Measurements from ENCODE around the gene VPS52.

The VPS52 gene, protein sequence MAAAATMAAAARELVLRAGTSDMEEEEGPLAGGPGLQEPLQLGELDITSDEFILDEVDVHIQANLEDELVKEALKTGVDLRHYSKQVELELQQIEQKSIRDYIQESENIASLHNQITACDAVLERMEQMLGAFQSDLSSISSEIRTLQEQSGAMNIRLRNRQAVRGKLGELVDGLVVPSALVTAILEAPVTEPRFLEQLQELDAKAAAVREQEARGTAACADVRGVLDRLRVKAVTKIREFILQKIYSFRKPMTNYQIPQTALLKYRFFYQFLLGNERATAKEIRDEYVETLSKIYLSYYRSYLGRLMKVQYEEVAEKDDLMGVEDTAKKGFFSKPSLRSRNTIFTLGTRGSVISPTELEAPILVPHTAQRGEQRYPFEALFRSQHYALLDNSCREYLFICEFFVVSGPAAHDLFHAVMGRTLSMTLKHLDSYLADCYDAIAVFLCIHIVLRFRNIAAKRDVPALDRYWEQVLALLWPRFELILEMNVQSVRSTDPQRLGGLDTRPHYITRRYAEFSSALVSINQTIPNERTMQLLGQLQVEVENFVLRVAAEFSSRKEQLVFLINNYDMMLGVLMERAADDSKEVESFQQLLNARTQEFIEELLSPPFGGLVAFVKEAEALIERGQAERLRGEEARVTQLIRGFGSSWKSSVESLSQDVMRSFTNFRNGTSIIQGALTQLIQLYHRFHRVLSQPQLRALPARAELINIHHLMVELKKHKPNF

GRCh38 chr6:33271468-33272274 lies at the start of gene VPS52, which contains the start of gene RPS18:
Gene VPS52 (minus strand): TSS chr6:33271876. CDS start chr6:33271675, 201 bp downstream.
Gene RPS18 (plus strand): TSS chr6:33272075. CDS start chr6:33272120, 45 bp downstream.
- peak; percentile 97 for DNase-seq (ENCODE audit: low read depth, low spot score)

GRCh38 chr6:33321227-33321626 lies 49.6 kb upstream of the VPS52 start:
- DNase-seq (ENCODE audit: low read depth, low spot score), result no peak

GRCh38 chr6:33320315-33321181 lies 48.9 kb upstream of the VPS52 start:
- DNase-seq (ENCODE audit: low read depth, low spot score), result no peak

- no peak for DNase-seq (ENCODE audit: low read depth, low spot score)
Measured at GRCh38 chr6:33319939-33320314, 48.3 kb upstream of the VPS52 start.

- no peak for DNase-seq (ENCODE audit: low read depth, low spot score)
Measured at GRCh38 chr6:33318426-33319073, 46.9 kb upstream of the VPS52 start.

- DNase-seq (ENCODE audit: low read depth, low spot score), result peak; percentile 99
Measured at GRCh38 chr6:33317669-33318425, 46.2 kb upstream of the VPS52 start, which contains the start of gene ZBTB22. Gene ZBTB22 (minus strand): TSS chr6:33317744. CDS start chr6:33316916, 828 bp downstream.

DNA sequence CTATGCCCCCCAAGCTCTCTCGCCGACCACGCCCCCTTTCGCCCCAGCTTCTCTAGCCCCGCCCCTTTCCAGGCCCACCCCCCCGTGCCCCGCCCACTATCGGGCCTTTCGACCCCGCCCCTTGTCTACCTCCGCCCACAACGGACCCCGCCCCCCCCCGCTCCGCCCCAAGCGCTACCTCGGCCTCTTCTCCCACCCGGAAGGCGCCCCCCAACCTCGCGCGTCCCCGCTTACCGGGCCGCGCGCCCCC lies 45.7 kb upstream of the VPS52 start:
- no peak for DNase-seq (ENCODE audit: low read depth, low spot score)

DNA sequence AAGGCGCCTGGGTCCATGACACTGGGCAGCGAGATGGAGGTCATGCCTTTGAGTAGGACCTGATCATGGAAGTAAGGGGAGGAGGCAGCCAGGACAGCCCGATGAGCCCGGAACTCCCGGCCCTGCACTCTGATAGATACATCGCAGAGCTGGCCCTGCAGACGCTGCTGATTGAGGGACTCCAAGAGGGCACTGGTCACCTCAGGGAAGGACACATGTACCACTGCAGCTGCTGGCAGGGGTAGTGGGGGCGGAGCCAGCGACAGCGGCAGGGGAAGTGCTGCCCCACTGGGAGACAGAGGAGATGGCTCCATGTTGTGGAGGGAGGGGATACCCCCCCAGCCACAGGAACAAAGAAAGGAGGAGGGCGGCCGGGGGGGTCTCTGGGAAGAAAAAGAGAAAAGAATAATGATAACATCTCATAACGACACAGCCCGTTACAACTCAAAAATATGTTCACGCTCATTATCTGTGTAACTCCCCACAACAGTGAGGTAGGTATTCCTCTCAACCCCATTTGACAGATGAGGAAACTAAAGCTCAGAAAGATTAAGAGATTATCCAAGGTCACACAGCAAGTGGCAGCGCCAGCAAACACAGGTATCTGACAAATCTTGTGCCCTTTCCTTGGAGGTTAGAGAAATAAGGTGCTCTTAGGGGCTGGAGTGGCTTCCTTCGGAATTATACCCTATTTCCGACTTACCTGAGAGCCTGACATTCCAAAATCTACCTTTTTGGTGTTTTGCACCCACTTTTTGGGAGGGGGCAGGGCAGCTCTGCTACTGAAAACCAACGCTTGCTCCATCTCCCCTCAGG lies 45.1 kb upstream of the VPS52 start:
- DNase-seq (ENCODE audit: low read depth, low spot score), result no peak

- no peak for DNase-seq (ENCODE audit: low read depth, low spot score)
Measured at GRCh38 chr6:33315793-33316602, 44.3 kb upstream of the VPS52 start.

GRCh38 chr6:33314943-33315792 lies 43.5 kb upstream of the VPS52 start:
- no peak for DNase-seq (ENCODE audit: low read depth, low spot score)

DNA sequence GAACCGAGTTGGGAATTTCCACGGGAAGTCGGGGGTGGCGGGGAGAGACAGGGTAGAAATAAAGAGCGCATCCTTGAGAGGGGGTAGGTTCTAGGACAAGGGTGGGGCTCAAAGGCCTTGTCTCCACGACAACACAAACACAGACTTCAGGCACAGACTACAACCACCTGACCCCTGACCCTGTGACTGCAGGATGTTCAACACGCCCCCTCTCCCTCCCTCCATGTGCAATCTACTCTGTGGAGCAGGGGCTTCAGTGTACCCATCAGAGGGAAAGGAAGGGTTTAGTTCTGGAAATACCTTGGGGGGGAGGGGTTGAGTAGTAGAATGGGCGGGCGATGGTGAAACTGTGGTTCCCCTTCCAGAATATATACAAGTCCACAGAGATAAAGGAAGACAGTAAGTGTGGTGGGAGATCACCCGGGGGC lies 42.9 kb upstream of the VPS52 start:
- no peak for DNase-seq (ENCODE audit: low read depth, low spot score)

DNA sequence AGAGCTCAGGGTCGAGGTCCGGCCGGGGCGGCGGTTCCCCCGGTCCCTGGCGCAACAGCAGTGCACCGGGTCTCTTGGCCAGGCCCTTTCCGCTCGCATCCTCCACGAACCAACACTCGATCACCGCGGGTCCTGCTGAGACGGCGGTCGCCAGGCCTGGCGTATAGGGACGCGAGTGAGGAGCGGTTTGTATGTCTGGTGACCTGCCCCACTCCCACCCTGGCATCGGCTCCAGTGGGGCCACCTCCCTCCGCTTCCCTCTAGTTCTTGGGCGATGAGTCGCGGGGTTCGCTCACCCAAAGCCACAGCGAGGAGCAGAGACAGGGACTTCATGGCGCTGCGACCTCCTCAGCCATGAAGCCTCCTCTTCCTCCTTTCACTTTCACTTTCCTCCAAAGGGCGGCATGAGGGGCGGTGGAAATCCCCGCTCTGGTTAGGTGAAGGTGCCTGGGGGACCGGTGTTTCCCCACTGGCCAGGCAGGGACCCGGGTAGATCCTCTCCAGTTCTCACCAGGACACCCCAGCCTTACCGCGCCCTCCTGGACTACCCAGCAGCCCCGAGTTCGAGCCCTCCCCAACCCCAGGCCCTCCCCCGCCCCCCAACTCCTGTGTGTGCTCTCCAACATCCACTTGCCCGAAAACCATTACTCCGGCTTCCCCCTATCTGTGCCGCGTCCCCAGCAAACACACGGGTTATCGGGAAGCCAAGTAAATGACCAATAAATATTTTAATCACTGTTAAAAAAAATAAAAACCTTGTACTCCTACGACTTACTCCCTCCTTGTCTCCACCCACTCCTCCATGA lies 42.2 kb upstream of the VPS52 start, which contains the start of gene TAPBP:
Gene TAPBP, minus strand, starts transcription at position 370 of the 806 bp plus-strand sequence. Its CDS starts 37 bp downstream, at position 333.
- no peak for DNase-seq (ENCODE audit: low read depth, low spot score)

GRCh38 chr6:33313105-33313708 lies 41.5 kb upstream of the VPS52 start:
- no peak for DNase-seq (ENCODE audit: low read depth, low spot score)

- no peak for DNase-seq (ENCODE audit: low read depth, low spot score)
Measured at GRCh38 chr6:33312361-33313104, 40.9 kb upstream of the VPS52 start.

DNA sequence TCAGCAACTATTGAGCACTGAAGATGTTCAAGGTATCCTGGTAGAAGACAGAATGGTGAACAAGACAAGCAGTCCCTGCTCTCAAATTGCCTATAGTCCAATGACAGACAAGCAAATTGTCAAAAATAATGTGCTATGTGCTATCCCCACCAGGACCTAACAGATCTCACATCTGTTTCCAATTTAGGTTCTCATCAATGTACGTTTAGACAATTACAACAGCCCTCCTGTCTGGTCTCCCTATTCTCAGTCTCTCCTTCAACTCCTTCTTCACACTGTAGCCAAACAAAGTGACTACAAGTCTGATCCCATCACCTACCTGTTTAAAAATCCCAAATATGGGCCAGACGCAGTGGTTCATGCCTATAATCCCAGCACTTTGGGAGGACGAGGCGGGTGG lies 34.7 kb upstream of the VPS52 start:
- DNase-seq (ENCODE audit: low read depth, low spot score), result no peak
